OCI-LY1 (cell line): Measurements from ENCODE around the gene CPXM2.

Source experiments
- H2AFZ ChIP-seq: fragments of 200-600 bp; sonication (generic), shearing (Covaris generic); 2 replicates; pipeline ENCODE4 v1.6.0; 2014; ENCODE audit warnings: antibody characterized with exemption, mild to moderate bottlenecking, low read length
- H3F3A ChIP-seq: fragments of 200-600 bp; sonication (generic), shearing (Covaris generic); 2 replicates; pipeline ENCODE4 v1.6.0; 2014; ENCODE audit warnings: mild to moderate bottlenecking, antibody characterized with exemption, low read length, moderate library complexity; ENCODE audit not compliant: insufficient read depth
- H3K27ac ChIP-seq: fragments of 200-600 bp; sonication (generic); 2 replicates; pipeline ENCODE4 v1.5.1; 2014; ENCODE audit warnings: low read length, mixed run types, mild to moderate bottlenecking, low read depth; ENCODE audit not compliant: poor library complexity, severe bottlenecking
- H3K27me3 ChIP-seq: fragments of 200-600 bp; sonication (generic); 2 replicates; pipeline ENCODE4 v1.6.0; 2014; ENCODE audit warnings: antibody characterized with exemption, mild to moderate bottlenecking, low read length, moderate library complexity; ENCODE audit not compliant: insufficient read depth
- H3K36me3 ChIP-seq: fragments of 200-600 bp; sonication (generic); 2 replicates; pipeline ENCODE4 v1.6.1; 2014; ENCODE audit warnings: mild to moderate bottlenecking, antibody characterized with exemption, low read length, moderate library complexity, mixed read lengths; ENCODE audit not compliant: insufficient read depth
- H3K4me1 ChIP-seq: fragments of 200-600 bp; sonication (generic); 2 replicates; pipeline ENCODE4 v1.5.1; 2014; ENCODE audit warnings: mild to moderate bottlenecking, low read length, moderate library complexity; ENCODE audit not compliant: insufficient read depth, severe bottlenecking
- H3K4me2 ChIP-seq: fragments of 200-600 bp; sonication (generic), shearing (Covaris generic); 2 replicates; pipeline ENCODE4 v1.6.1; 2014; ENCODE audit warnings: low read length
- H3K4me3 ChIP-seq: fragments of 200-600 bp; sonication (generic); 2 replicates; pipeline ENCODE4 v1.5.1; 2014; ENCODE audit warnings: low read length, low read depth, mild to moderate bottlenecking, mixed read lengths; ENCODE audit not compliant: poor library complexity, severe bottlenecking
- H3K79me2 ChIP-seq: fragments of 200-600 bp; shearing (Covaris generic); 2 replicates; pipeline ENCODE4 v1.6.1; 2016; ENCODE audit warnings: mixed run types, low read length, mixed read lengths; ENCODE audit not compliant: insufficient read depth
- H3K9ac ChIP-seq: fragments of 200-600 bp; sonication (generic), shearing (Covaris generic); 2 replicates; pipeline ENCODE4 v1.6.1; 2014; ENCODE audit warnings: mild to moderate bottlenecking, low read length, mixed read lengths
- H3K9me2 ChIP-seq: fragments of 200-600 bp; sonication (generic), shearing (Covaris generic); 2 replicates; pipeline ENCODE4 v1.6.1; 2014; ENCODE audit warnings: low read depth, mild to moderate bottlenecking, low read length, mixed read lengths
- H3K9me3 ChIP-seq: fragments of 200-600 bp; shearing (Covaris generic); 2 replicates; pipeline ENCODE4 v1.6.1; 2014; ENCODE audit warnings: low read length, mixed read lengths
- H4K20me1 ChIP-seq: fragments of 200-600 bp; sonication (generic), shearing (Covaris generic); 2 replicates; pipeline ENCODE4 v1.6.0; 2016; ENCODE audit warnings: mild to moderate bottlenecking, low read length; ENCODE audit not compliant: insufficient read depth
- EZH2 ChIP-seq: fragments of 200-600 bp; sonication (generic), shearing (Covaris generic); IDR thresholded peaks from 2 replicates; pipeline ENCODE4 v1.8.0; 2017; ENCODE audit warnings: borderline replicate concordance, mixed run types, mild to moderate bottlenecking, antibody characterized with exemption, low read length, moderate library complexity, mixed read lengths
- TF ChIP-seq, protein P1 (sequence below): fragments of 200-600 bp; sonication (generic), shearing (Covaris generic); IDR thresholded peaks from 2 replicates; pipeline ENCODE4 v1.5.1; 2017; ENCODE audit warnings: mild to moderate bottlenecking, antibody characterized with exemption, low read length, moderate library complexity, mixed read lengths

CPXM2 gene

DNA sequence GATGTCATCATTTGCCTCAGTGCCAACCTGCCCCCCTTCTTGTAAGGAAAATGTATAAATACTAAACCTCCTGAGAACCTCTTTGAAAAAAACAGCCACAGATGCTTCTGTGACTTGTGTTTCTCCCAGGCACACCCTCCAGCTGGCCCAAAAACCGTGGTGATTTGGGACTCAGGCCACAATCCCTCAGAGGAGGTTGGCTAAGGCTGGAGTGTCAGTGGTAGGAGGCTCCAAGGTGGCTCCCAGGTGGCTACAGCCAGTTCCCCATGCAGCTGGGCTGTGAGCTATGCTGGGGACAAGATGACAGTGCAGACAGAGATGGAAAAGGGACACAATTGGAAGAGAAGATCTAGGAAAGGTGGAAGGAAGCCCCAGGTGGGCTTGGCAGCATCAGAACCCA lies 104.7 kb downstream of the CPXM2 start:
- H4K20me1 ChIP-seq: no peaks in the 10 kb centered on the region
- no peaks in the 10 kb centered on the region for H3K9me3 ChIP-seq
- no peak overlapping the region for H3K27ac ChIP-seq
- no peak overlapping the region for H3K4me2 ChIP-seq
- H3K9ac ChIP-seq: no peak overlapping the region
- H3K36me3 ChIP-seq: no peaks in the 10 kb centered on the region
- H3K27me3 ChIP-seq: peaks cover 3% of the 10 kb centered on the region; the same call in 1 of the 2 replicates
- no peaks in the 10 kb centered on the region for H3K4me1 ChIP-seq
- no peaks in the 10 kb centered on the region for H3F3A ChIP-seq
- no peak overlapping the region for H2AFZ ChIP-seq
- no peaks in the 10 kb centered on the region for H3K79me2 ChIP-seq
- TF ChIP-seq, protein P1, sequence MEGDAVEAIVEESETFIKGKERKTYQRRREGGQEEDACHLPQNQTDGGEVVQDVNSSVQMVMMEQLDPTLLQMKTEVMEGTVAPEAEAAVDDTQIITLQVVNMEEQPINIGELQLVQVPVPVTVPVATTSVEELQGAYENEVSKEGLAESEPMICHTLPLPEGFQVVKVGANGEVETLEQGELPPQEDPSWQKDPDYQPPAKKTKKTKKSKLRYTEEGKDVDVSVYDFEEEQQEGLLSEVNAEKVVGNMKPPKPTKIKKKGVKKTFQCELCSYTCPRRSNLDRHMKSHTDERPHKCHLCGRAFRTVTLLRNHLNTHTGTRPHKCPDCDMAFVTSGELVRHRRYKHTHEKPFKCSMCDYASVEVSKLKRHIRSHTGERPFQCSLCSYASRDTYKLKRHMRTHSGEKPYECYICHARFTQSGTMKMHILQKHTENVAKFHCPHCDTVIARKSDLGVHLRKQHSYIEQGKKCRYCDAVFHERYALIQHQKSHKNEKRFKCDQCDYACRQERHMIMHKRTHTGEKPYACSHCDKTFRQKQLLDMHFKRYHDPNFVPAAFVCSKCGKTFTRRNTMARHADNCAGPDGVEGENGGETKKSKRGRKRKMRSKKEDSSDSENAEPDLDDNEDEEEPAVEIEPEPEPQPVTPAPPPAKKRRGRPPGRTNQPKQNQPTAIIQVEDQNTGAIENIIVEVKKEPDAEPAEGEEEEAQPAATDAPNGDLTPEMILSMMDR: no peak
- TF ChIP-seq EZH2: no peak
- no peaks in the 10 kb centered on the region for H3K9me2 ChIP-seq
- no peak overlapping the region for H3K4me3 ChIP-seq

DNA sequence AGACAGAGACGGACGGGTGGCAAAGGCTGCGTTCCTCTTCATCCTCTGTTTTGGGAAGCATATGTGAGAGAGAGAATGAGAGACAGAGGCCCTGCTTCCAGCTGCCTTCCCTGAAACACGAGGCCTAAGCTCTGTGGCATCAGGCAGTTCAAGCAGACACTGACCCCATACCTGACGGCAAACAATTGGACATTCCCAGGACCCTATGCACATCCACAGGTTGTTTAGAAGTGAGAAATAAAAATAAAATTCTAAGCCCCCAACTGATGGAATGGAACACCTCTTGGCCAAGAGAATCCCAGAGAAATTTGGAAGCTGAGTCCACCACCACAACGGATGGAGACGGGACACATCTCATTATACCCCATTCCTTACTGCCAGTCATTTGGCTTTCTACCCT lies 105.3 kb downstream of the CPXM2 start:
- no peaks in the 10 kb centered on the region for H3K79me2 ChIP-seq
- no peak overlapping the region for H3K4me2 ChIP-seq
- H3F3A ChIP-seq: no peaks in the 10 kb centered on the region
- H3K4me1 ChIP-seq: no peaks in the 10 kb centered on the region
- H3K27me3 ChIP-seq: peaks cover 3% of the 10 kb centered on the region; the same call in 1 of the 2 replicates
- H3K36me3 ChIP-seq: no peaks in the 10 kb centered on the region
- no peak overlapping the region for H2AFZ ChIP-seq
- no peaks in the 10 kb centered on the region for H3K9me3 ChIP-seq
- no peak overlapping the region for H3K27ac ChIP-seq
- TF ChIP-seq EZH2: no peak
- TF ChIP-seq, protein P1: no peak
- no peak overlapping the region for H3K4me3 ChIP-seq
- H3K9me2 ChIP-seq: no peaks in the 10 kb centered on the region
- no peak overlapping the region for H3K9ac ChIP-seq
- H4K20me1 ChIP-seq: no peaks in the 10 kb centered on the region

DNA sequence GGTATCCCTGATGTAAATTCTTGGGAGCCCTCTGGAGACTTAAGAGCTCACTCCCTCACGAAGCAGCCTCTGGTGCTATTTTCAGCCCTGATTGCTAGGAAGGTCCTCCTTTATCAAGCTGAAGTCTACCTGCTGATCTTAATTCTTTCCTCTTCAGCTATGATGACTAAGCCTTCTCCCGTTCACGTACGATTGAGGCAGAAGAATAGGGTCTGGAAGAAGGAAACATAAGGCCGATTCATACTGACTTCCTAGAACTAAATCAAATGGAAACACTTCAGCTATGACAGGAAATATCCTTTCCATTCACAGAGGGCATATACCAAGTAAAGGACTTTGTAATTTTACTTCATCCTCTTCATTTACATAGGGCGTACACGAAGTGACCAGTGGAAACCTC lies 107.0 kb downstream of the CPXM2 start:
- H3K27ac ChIP-seq: no peak overlapping the region
- H3K79me2 ChIP-seq: no peaks in the 10 kb centered on the region
- no peaks in the 10 kb centered on the region for H3K36me3 ChIP-seq
- no peaks in the 10 kb centered on the region for H4K20me1 ChIP-seq
- TF ChIP-seq, protein P1: no peak
- no peak for TF ChIP-seq EZH2
- no peak overlapping the region for H3K4me3 ChIP-seq
- no peaks in the 10 kb centered on the region for H3K4me1 ChIP-seq
- H3F3A ChIP-seq: no peaks in the 10 kb centered on the region
- H3K9me2 ChIP-seq: no peaks in the 10 kb centered on the region
- H3K9ac ChIP-seq: no peak overlapping the region
- H3K27me3 ChIP-seq: peaks cover 3% of the 10 kb centered on the region; the same call in 1 of the 2 replicates
- H3K4me2 ChIP-seq: no peak overlapping the region
- no peak overlapping the region for H2AFZ ChIP-seq
- no peaks in the 10 kb centered on the region for H3K9me3 ChIP-seq
